Heart left ventricle (tissue), 13 donors: ENCODE results near the gene KCTD13.

Source experiments
- POLR2A ChIP-seq, 2 donors: fragments of 450-650 bp; IDR thresholded peaks; one replicate each; pipeline ENCODE4 v1.6.1; 2017; ENCODE audit warnings: antibody characterized with exemption in 2 of 2, mild to moderate bottlenecking in 2 of 2, moderate library complexity in 2 of 2
- TF ChIP-seq, protein P1 (sequence below), 12 donors: fragments of 200-600 bp; sonication (generic) in 4 of 12; IDR thresholded peaks; one replicate each; pipeline versions ENCODE4 v1.5.0 to v1.8.0; 2018 to 2022; ENCODE audit warnings: antibody characterized with exemption in 12 of 12, mild to moderate bottlenecking in 5 of 12
- donor health status: ischemic (EF 13 %, LVEDD 7.1; RV severe dilation, severe dysfunction).
- donor health status: DM: no; HTN: yes; CAD: no.
- donor health status: DM: no; HTN: no; CAD: no.
- donor health status: ischemic (EF 25% LVEDD 6.9; RV normal size, moderate dysfunction).
- donor health status: ischemic (EF 25% LVEDD 5.7; RV mildly dilated, moderate dysfunction).
- donor health status: ischemic (EF 35%, LVEDD 5.7; RV mildly dilated, moderate dysfunction).
- donor health status: nonischemic (EF 11% LVEDD 7.7; RV severe dilation, severe dysfunction).
- donor health status: DM: yes; HTN: yes; CAD: no.
- donor health status: PGD.
- donor health status: ischemic (EF 29% LVEDD 5.4; RV normal size, mild dysfunction).
- donor health status: nonischemic (EF 23%, LVEDD 6.1; RV moderate dilation, normal function).

DNA sequence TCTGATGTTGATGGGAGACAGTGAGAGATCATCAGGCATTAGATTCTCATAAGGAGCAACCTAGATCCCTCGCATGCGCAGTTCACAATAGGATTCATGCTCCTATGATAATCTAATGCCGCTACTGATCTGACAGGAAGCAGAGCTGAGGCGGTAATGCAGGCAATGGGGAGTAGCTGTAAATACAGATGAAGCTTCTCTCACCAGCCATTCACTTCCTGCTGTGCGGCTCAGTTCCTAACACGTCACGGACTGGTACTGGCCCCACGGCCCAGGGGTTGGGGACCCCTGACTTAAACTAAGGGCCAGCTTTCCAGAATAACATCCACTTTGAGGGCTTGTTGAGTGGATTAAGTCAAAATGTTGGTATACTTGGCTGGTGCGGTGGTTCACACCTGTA is 33.3 kb upstream of the KCTD13 start:
- no peak for TF ChIP-seq POLR2A (IDR thresholded peaks at IDR 0.05)
- TF ChIP-seq, protein P1, sequence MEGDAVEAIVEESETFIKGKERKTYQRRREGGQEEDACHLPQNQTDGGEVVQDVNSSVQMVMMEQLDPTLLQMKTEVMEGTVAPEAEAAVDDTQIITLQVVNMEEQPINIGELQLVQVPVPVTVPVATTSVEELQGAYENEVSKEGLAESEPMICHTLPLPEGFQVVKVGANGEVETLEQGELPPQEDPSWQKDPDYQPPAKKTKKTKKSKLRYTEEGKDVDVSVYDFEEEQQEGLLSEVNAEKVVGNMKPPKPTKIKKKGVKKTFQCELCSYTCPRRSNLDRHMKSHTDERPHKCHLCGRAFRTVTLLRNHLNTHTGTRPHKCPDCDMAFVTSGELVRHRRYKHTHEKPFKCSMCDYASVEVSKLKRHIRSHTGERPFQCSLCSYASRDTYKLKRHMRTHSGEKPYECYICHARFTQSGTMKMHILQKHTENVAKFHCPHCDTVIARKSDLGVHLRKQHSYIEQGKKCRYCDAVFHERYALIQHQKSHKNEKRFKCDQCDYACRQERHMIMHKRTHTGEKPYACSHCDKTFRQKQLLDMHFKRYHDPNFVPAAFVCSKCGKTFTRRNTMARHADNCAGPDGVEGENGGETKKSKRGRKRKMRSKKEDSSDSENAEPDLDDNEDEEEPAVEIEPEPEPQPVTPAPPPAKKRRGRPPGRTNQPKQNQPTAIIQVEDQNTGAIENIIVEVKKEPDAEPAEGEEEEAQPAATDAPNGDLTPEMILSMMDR (IDR thresholded peaks at IDR 0.05): no peak
